ENCODE results near the gene TEX11. TPM values are rescaled to one million over a fixed set of nuclear protein-coding genes. Genes with fewer than 3 reads are reported as not detected.

TEX11 gene
- total and polyA plus RNA-seq, 10 of the 15 experiments (the other 5 are each of a cell fraction or from before 2014, with no cell fraction given): not detected

DNA sequence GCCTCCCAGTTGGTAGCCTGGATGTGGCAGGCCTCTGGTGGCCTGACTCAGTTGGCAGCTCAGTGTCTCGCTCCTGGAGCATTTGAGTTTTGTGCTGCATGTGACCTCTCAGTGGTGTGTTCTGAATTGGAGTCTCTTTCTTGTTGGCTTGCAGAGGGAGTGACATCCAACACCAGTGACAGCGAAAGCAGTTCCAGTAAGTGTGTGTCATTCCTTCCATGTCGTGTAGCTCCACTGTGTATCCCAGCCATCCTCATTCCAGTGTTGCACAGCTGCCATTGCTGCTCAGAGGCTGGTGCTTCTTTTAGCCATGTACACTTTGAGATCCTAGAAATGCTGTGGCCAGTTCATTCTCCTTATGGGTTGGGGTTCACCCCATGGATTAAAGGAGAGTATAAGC is 411.5 kb downstream of the TEX11 start:
- no peaks in the 10 kb centered on the region for H3K4me1 ChIP-seq (ENCODE audit: control insufficient read depth, insufficient read depth, low read length)
- H3K36me3 ChIP-seq (ENCODE audit: control insufficient read depth in 2 of 2, insufficient read depth in 2 of 2, low read length in 1 of 2): no peaks in the 10 kb centered on the region; a peak in 1 of 4 replicates
- POLR2A ChIA-PET: no interaction called here
- RAD21 ChIA-PET (ENCODE audit: unreplicated experiment): no interaction called here
- H3K27me3 ChIP-seq (replicated peaks in 1 of 2; ENCODE audit: control insufficient read depth in 2 of 2, insufficient read depth in 2 of 2, low read length in 1 of 2): no peaks in the 10 kb centered on the region
- CTCF ChIA-PET: interaction anchor here (0.5 kb wide), 1 partner anchor 37 kb away, joined by 4 read pairs; no protein-coding TSS in a partner anchor
- intact Hi-C loops (cut with micrococcal nuclease; ENCODE audit: unreplicated experiment): no loop called here
- DNase-seq (ENCODE audit: low read depth, low spot score) (no peak), ATAC-seq (no peak), FAIRE-seq (no peak)
- H3K79me2 ChIP-seq (ENCODE audit: control insufficient read depth, insufficient read depth, low read length): no peaks in the 10 kb centered on the region
- 8% methylated on average over 3 of the region's 3 CpGs for WGBS (ENCODE audit: insufficient coverage, insufficient replicate concordance, low lambda C conversion rate, missing lambda C conversion rate)
- no TSS peak for BruUV-seq (replicated peaks)
- SMC1A ChIA-PET (ENCODE audit: uncharacterized antibody, unreplicated experiment): no interaction called here
- H3K9ac ChIP-seq (ENCODE audit: control insufficient read depth, insufficient read depth, low read length): no peak overlapping the region
- in situ Hi-C loops (cut with MboI): no loop called here
- H3K9me3 ChIP-seq (replicated peaks; ENCODE audit: control insufficient read depth, insufficient read depth, low read length): no peaks in the 10 kb centered on the region
- H2AFZ ChIP-seq (ENCODE audit: control insufficient read depth, low read depth, low read length): no peak overlapping the region
- no peak overlapping the region for H3K4me2 ChIP-seq (ENCODE audit: control insufficient read depth, insufficient read depth)
- no peak overlapping the region for H3K27ac ChIP-seq (ENCODE audit: control insufficient read depth, insufficient read depth)
- H4K20me1 ChIP-seq (ENCODE audit: control insufficient read depth, insufficient read depth): no peaks in the 10 kb centered on the region
- no peak overlapping the region for H3K4me3 ChIP-seq
- TF ChIP-seq, protein P1, sequence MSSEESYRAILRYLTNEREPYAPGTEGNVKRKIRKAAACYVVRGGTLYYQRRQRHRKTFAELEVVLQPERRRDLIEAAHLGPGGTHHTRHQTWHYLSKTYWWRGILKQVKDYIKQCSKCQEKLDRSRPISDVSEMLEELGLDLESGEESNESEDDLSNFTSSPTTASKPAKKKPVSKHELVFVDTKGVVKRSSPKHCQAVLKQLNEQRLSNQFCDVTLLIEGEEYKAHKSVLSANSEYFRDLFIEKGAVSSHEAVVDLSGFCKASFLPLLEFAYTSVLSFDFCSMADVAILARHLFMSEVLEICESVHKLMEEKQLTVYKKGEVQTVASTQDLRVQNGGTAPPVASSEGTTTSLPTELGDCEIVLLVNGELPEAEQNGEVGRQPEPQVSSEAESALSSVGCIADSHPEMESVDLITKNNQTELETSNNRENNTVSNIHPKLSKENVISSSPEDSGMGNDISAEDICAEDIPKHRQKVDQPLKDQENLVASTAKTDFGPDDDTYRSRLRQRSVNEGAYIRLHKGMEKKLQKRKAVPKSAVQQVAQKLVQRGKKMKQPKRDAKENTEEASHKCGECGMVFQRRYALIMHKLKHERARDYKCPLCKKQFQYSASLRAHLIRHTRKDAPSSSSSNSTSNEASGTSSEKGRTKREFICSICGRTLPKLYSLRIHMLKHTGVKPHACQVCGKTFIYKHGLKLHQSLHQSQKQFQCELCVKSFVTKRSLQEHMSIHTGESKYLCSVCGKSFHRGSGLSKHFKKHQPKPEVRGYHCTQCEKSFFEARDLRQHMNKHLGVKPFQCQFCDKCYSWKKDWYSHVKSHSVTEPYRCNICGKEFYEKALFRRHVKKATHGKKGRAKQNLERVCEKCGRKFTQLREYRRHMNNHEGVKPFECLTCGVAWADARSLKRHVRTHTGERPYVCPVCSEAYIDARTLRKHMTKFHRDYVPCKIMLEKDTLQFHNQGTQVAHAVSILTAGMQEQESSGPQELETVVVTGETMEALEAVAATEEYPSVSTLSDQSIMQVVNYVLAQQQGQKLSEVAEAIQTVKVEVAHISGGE (CRISPR knock-in tag; IDR thresholded peaks at IDR 0.05): no peak
- TF ChIP-seq LARP7 (IDR thresholded peaks at IDR 0.05): no peak
- no peak for TF ChIP-seq SMARCA5 (IDR thresholded peaks at IDR 0.05)
- TF ChIP-seq, protein P2, sequence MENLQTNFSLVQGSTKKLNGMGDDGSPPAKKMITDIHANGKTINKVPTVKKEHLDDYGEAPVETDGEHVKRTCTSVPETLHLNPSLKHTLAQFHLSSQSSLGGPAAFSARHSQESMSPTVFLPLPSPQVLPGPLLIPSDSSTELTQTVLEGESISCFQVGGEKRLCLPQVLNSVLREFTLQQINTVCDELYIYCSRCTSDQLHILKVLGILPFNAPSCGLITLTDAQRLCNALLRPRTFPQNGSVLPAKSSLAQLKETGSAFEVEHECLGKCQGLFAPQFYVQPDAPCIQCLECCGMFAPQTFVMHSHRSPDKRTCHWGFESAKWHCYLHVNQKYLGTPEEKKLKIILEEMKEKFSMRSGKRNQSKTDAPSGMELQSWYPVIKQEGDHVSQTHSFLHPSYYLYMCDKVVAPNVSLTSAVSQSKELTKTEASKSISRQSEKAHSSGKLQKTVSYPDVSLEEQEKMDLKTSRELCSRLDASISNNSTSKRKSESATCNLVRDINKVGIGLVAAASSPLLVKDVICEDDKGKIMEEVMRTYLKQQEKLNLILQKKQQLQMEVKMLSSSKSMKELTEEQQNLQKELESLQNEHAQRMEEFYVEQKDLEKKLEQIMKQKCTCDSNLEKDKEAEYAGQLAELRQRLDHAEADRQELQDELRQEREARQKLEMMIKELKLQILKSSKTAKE (IDR thresholded peaks at IDR 0.05; ENCODE audit: low read depth, poor library complexity, severe bottlenecking): no peak
- no peak for TF ChIP-seq POLR2AphosphoS5 (IDR thresholded peaks at IDR 0.05; ENCODE audit: low read length)
- TF ChIP-seq CREB1 (IDR thresholded peaks at IDR 0.05; ENCODE audit: low read depth): no peak
- no peak for TF ChIP-seq CREM (IDR thresholded peaks at IDR 0.05; ENCODE audit: low read depth)
- no peak for TF ChIP-seq SIX5 (IDR thresholded peaks at IDR 0.05; ENCODE audit: low read depth, low read length, severe bottlenecking)
- TF ChIP-seq HDAC2 (IDR thresholded peaks at IDR 0.05): no peak
- TF ChIP-seq POLR2A (IDR thresholded peaks at IDR 0.05; ENCODE audit: low read depth, low read length): no peak
- TF ChIP-seq, protein P3, sequence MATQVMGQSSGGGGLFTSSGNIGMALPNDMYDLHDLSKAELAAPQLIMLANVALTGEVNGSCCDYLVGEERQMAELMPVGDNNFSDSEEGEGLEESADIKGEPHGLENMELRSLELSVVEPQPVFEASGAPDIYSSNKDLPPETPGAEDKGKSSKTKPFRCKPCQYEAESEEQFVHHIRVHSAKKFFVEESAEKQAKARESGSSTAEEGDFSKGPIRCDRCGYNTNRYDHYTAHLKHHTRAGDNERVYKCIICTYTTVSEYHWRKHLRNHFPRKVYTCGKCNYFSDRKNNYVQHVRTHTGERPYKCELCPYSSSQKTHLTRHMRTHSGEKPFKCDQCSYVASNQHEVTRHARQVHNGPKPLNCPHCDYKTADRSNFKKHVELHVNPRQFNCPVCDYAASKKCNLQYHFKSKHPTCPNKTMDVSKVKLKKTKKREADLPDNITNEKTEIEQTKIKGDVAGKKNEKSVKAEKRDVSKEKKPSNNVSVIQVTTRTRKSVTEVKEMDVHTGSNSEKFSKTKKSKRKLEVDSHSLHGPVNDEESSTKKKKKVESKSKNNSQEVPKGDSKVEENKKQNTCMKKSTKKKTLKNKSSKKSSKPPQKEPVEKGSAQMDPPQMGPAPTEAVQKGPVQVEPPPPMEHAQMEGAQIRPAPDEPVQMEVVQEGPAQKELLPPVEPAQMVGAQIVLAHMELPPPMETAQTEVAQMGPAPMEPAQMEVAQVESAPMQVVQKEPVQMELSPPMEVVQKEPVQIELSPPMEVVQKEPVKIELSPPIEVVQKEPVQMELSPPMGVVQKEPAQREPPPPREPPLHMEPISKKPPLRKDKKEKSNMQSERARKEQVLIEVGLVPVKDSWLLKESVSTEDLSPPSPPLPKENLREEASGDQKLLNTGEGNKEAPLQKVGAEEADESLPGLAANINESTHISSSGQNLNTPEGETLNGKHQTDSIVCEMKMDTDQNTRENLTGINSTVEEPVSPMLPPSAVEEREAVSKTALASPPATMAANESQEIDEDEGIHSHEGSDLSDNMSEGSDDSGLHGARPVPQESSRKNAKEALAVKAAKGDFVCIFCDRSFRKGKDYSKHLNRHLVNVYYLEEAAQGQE (IDR thresholded peaks at IDR 0.05; ENCODE audit: low read depth, low read length): no peak
- TF ChIP-seq TAF1 (IDR thresholded peaks at IDR 0.05; ENCODE audit: borderline replicate concordance, low read depth, low read length): no peak
- TF ChIP-seq, protein P4, sequence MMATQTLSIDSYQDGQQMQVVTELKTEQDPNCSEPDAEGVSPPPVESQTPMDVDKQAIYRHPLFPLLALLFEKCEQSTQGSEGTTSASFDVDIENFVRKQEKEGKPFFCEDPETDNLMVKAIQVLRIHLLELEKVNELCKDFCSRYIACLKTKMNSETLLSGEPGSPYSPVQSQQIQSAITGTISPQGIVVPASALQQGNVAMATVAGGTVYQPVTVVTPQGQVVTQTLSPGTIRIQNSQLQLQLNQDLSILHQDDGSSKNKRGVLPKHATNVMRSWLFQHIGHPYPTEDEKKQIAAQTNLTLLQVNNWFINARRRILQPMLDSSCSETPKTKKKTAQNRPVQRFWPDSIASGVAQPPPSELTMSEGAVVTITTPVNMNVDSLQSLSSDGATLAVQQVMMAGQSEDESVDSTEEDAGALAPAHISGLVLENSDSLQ (IDR thresholded peaks at IDR 0.05): no peak
- no peak for TF ChIP-seq GATAD2B (conservative IDR thresholded peaks at IDR 0.05; ENCODE audit: low read depth)
- no peak for TF ChIP-seq NFIC (IDR thresholded peaks at IDR 0.05; ENCODE audit: low read depth, low read length)
- TF ChIP-seq, protein P5, sequence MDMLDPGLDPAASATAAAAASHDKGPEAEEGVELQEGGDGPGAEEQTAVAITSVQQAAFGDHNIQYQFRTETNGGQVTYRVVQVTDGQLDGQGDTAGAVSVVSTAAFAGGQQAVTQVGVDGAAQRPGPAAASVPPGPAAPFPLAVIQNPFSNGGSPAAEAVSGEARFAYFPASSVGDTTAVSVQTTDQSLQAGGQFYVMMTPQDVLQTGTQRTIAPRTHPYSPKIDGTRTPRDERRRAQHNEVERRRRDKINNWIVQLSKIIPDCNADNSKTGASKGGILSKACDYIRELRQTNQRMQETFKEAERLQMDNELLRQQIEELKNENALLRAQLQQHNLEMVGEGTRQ (IDR thresholded peaks at IDR 0.05; ENCODE audit: borderline replicate concordance, low read depth, low read length): no peak

Data from GM12878 (cell line).